SK-N-SH treated with all-trans-retinoic acid at 6 μM for 48 hours (cell line): Measurements from ENCODE around the gene SYNGAP1.

Experiments used
- ATAC-seq: fragments of 200-7000 bp; cut with Tn5 transposase; 3 replicates; pipeline ENCODE4 v1.9.1; 2020; ENCODE audit warnings: mild to moderate bottlenecking, moderate library complexity
- ARNTL ChIP-seq: fragments of 450-650 bp; formaldehyde crosslinking; IDR thresholded peaks from 2 replicates; pipeline ENCODE4 v1.5.0; 2020; ENCODE audit warnings: low read depth, mild to moderate bottlenecking, moderate library complexity, borderline replicate concordance
- BACH2 ChIP-seq: fragments of 250-450 bp; sonication (Bioruptor Pico); IDR thresholded peaks from 2 replicates; pipeline ENCODE4 v1.9.0; 2021; ENCODE audit warnings: mild to moderate bottlenecking, borderline replicate concordance
- CREB5 ChIP-seq: fragments of 250-450 bp; sonication (Bioruptor Pico); IDR thresholded peaks from 2 replicates; pipeline ENCODE4 v1.5.1; 2020; ENCODE audit warnings: low read depth, mild to moderate bottlenecking, moderate library complexity
- CSDC2 ChIP-seq: fragments of 250-450 bp; sonication (Bioruptor Pico); IDR thresholded peaks from 2 replicates; pipeline ENCODE4 v1.5.0; 2020; ENCODE audit warnings: mild to moderate bottlenecking, moderate library complexity
- CSRNP3 ChIP-seq: fragments of 250-450 bp; sonication (Bioruptor Pico); IDR thresholded peaks from 2 replicates; pipeline ENCODE4 v1.5.1; 2021; ENCODE audit warnings: mild to moderate bottlenecking, moderate library complexity
- ESRRG ChIP-seq: fragments of 250-450 bp; sonication (Bioruptor Pico); IDR thresholded peaks from 2 replicates; pipeline ENCODE4 v1.6.1; 2021; ENCODE audit warnings: mild to moderate bottlenecking
- GLIS3 ChIP-seq: fragments of 250-450 bp; sonication (Bioruptor Pico); IDR thresholded peaks from 2 replicates; pipeline ENCODE4 v1.5.0; 2020; ENCODE audit warnings: mild to moderate bottlenecking, moderate library complexity
- ISL1 ChIP-seq: fragments of 250-450 bp; sonication (Bioruptor Pico); IDR thresholded peaks from 2 replicates; pipeline ENCODE4 v2.1.2; 2022; ENCODE audit warnings: mild to moderate bottlenecking, moderate library complexity
- OSR1 ChIP-seq: fragments of 250-450 bp; sonication (Bioruptor Pico); IDR thresholded peaks from 2 replicates; pipeline ENCODE4 v1.8.0; 2022; ENCODE audit warnings: moderate library complexity, mild to moderate bottlenecking, inconsistent platforms
- PATZ1 ChIP-seq: fragments of 250-450 bp; sonication (Bioruptor Pico); IDR thresholded peaks from 2 replicates; pipeline ENCODE4 v1.8.0; 2020; ENCODE audit warnings: mild to moderate bottlenecking, moderate library complexity, borderline replicate concordance
- POU6F1 ChIP-seq: fragments of 250-450 bp; sonication (Bioruptor Pico); IDR thresholded peaks from 2 replicates; pipeline ENCODE4 v1.8.0; 2021; ENCODE audit warnings: low read depth, mild to moderate bottlenecking, moderate library complexity, borderline replicate concordance
- PPARA ChIP-seq: fragments of 250-450 bp; sonication (Bioruptor Pico); IDR thresholded peaks from 2 replicates; pipeline ENCODE4 v1.5.0; 2020; ENCODE audit warnings: mild to moderate bottlenecking, borderline replicate concordance
- RARB ChIP-seq: fragments of 250-450 bp; sonication (Bioruptor Pico); IDR thresholded peaks from 2 replicates; pipeline ENCODE4 v1.8.0; 2021; ENCODE audit warnings: mild to moderate bottlenecking, moderate library complexity
- SNAI2 ChIP-seq: fragments of 250-450 bp; sonication (Bioruptor Pico); IDR thresholded peaks from 2 replicates; pipeline ENCODE4 v1.5.0; 2020; ENCODE audit warnings: mild to moderate bottlenecking, moderate library complexity
- TCF4 ChIP-seq: fragments of 250-450 bp; sonication (Bioruptor Pico); IDR thresholded peaks from 2 replicates; pipeline ENCODE4 v1.8.0; 2021; ENCODE audit warnings: mild to moderate bottlenecking, moderate library complexity, borderline replicate concordance
- TOX ChIP-seq: fragments of 250-450 bp; sonication (Bioruptor Pico); IDR thresholded peaks from 2 replicates; pipeline ENCODE4 v1.8.0; 2021; ENCODE audit warnings: mild to moderate bottlenecking, moderate library complexity, borderline replicate concordance
- TSHZ2 ChIP-seq: fragments of 250-450 bp; sonication (Bioruptor Pico); IDR thresholded peaks from 2 replicates; pipeline ENCODE4 v1.5.0; 2020; ENCODE audit warnings: mild to moderate bottlenecking, moderate library complexity
- ZC3H10 ChIP-seq: fragments of 250-450 bp; sonication (Bioruptor Pico); IDR thresholded peaks from 2 replicates; pipeline ENCODE4 v1.5.1; 2021; ENCODE audit warnings: mild to moderate bottlenecking, moderate library complexity
- ZFP3 ChIP-seq: fragments of 250-450 bp; sonication (Bioruptor Pico); IDR thresholded peaks from 2 replicates; pipeline ENCODE4 v1.5.0; 2020; ENCODE audit warnings: mild to moderate bottlenecking, moderate library complexity
- ZFP30 ChIP-seq: fragments of 450-650 bp; formaldehyde crosslinking; IDR thresholded peaks from 2 replicates; pipeline ENCODE4 v1.5.0; 2022; ENCODE audit warnings: mild to moderate bottlenecking, moderate library complexity
- ZNF565 ChIP-seq: fragments of 450-650 bp; formaldehyde crosslinking; conservative IDR thresholded peaks from 2 replicates; pipeline ENCODE4 v1.5.0; 2020; ENCODE audit warnings: low read depth, mild to moderate bottlenecking, moderate library complexity
- ZNF70 ChIP-seq: fragments of 450-650 bp; formaldehyde crosslinking; IDR thresholded peaks from 2 replicates; pipeline ENCODE4 v1.5.0; 2020; ENCODE audit warnings: mild to moderate bottlenecking, moderate library complexity
- ZNF8 ChIP-seq: fragments of 450-650 bp; formaldehyde crosslinking; IDR thresholded peaks from 2 replicates; pipeline ENCODE4 v1.5.0; 2020; ENCODE audit warnings: mild to moderate bottlenecking, moderate library complexity

SYNGAP1 gene

GRCh38 chr6:33439956-33440648 lies 20.2 kb downstream of the SYNGAP1 start (continued):
- TF ChIP-seq PATZ1 (CRISPR knock-in tag) = no peak

GRCh38 chr6:33440649-33441309 lies 20.9 kb downstream of the SYNGAP1 start:
- TF ChIP-seq PPARA (CRISPR knock-in tag) (no peak), TCF4 (CRISPR knock-in tag) (no peak), TSHZ2 (CRISPR knock-in tag) (no peak), POU6F1 (CRISPR knock-in tag) (no peak), SNAI2 (CRISPR knock-in tag) (no peak), ZNF70 (no peak), ZFP30 (CRISPR knock-in tag) (no peak), CSRNP3 (CRISPR knock-in tag) (no peak), RARB (CRISPR knock-in tag) (no peak), CREB5 (CRISPR knock-in tag) (no peak), ZFP3 (CRISPR knock-in tag) (no peak), CSDC2 (CRISPR knock-in tag) (no peak), ARNTL (CRISPR knock-in tag) (no peak), BACH2 (CRISPR knock-in tag) (no peak), ZC3H10 (CRISPR knock-in tag) (no peak), TOX (CRISPR knock-in tag) (no peak), OSR1 (CRISPR knock-in tag) (no peak), GLIS3 (no peak), ESRRG (CRISPR knock-in tag) (no peak)
- no peak for ATAC-seq

- no peak for ATAC-seq
- no peak for TF ChIP-seq ZNF70
- no peak for TF ChIP-seq ZC3H10 (CRISPR knock-in tag)
- no peak for TF ChIP-seq ZNF8
- TF ChIP-seq ZNF565 (CRISPR knock-in tag) = no peak
- no peak for TF ChIP-seq ARNTL (CRISPR knock-in tag)
- TF ChIP-seq TOX (CRISPR knock-in tag) = no peak
- TF ChIP-seq ISL1 (CRISPR knock-in tag) = no peak
- no peak for TF ChIP-seq PPARA (CRISPR knock-in tag)
- no peak for TF ChIP-seq ESRRG (CRISPR knock-in tag)
- no peak for TF ChIP-seq CSRNP3 (CRISPR knock-in tag)
- TF ChIP-seq TSHZ2 (CRISPR knock-in tag) = no peak
- TF ChIP-seq CSDC2 (CRISPR knock-in tag) = no peak
Measured at GRCh38 chr6:33441457-33441856, 21.6 kb downstream of the SYNGAP1 start.
